ENCODE measurements around the gene CCL14. TPM values are rescaled to one million over a fixed set of nuclear protein-coding genes. Genes with fewer than 3 reads are reported as not detected.

The CCL14 gene
- total and polyA plus RNA-seq, 4 donors = 1.9 to 124 (median 40.2) TPM

DNA sequence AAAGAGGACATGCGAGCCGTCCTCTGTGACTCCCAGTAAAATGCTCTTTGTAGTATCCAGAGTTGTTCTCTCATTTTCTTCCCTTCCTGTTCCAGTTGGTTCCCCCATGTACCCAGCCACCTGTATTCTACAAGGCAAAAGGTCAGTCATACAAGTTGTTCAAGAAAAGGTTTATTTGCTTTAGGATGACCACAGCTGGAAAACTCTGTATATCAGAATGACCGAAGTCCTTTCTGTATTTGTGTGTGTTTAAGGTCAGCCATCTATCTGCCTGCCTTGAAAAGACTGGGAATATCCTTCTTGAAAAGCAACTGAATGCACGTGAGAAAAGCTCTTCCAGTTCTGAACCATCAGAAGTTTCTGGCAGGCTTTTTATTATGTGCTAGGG is 13.6 kb downstream of the CCL14 start:
- Histone ChIP-seq H3K27me3 (ENCODE audit: control insufficient read depth in 4 of 4, insufficient read depth in 4 of 4, low read length in 3 of 4) (no peaks in the 10 kb centered on the region), H3K4me1 (ENCODE audit: control insufficient read depth in 4 of 4, insufficient read depth in 4 of 4, low read length in 3 of 4) (peaks cover 11 to 77% (median 67%) of the 10 kb centered on the region in 4 donors), H3K36me3 (ENCODE audit: control insufficient read depth in 4 of 4, insufficient read depth in 3 of 4, low read depth in 1 of 4, low read length in 3 of 4) (peaks cover 0 to 3% (median 2%) of the 10 kb centered on the region in 4 donors), H3K9ac (ENCODE audit: low read depth in 1 of 2, low read length in 2 of 2) (peak overlapping the region in 1 of 2 donors; percentile 29), H3K4me3 (ENCODE audit: low read depth in 1 of 3, low read length in 3 of 3) (no peak overlapping the region), H3K9me3 (ENCODE audit: control insufficient read depth in 4 of 4, low read length in 3 of 4) (no peaks in the 10 kb centered on the region), H3K27ac (ENCODE audit: low read depth in 1 of 2, low read length in 2 of 2) (peak overlapping the region; percentile 87 to 91)
- WGBS = 43% methylated on average over 4 of the region's 4 CpGs
- DNase-seq (ENCODE audit: low spot score) = no peak
- TF ChIP-seq RAD21 (IDR thresholded peaks at IDR 0.05) (no peak), NR2F2 (IDR thresholded peaks at IDR 0.05) (no peak), RXRA (IDR thresholded peaks at IDR 0.05) (no peak), MAX (IDR thresholded peaks at IDR 0.05) (no peak), ATF3 (IDR thresholded peaks at IDR 0.05) (no peak), HNF4A (conservative IDR thresholded peaks at IDR 0.05) (no peak), FOXA1 (IDR thresholded peaks at IDR 0.05) (no peak)

DNA sequence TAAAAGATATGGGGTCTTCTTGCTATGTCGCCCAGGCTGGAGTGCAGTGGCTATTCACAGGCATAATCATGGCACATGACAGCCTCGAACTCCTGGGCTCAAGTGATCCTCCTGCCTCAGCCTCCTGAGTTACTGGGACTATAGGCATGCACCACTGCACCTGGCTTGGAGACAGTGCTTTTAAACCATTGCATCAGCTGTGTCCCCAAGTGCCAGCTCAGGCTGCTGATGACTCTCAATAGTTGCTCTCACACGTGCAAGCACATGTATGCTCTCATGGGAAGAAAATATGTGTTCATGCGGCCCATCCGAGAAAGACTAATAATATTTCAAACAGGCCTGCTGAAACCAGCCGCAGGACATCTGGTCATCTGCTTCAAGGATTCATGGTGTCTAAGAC is 14.0 kb downstream of the CCL14 start:
- no peak for TF ChIP-seq ATF3 (IDR thresholded peaks at IDR 0.05)
- TF ChIP-seq RAD21 (IDR thresholded peaks at IDR 0.05) = no peak
- no peak for TF ChIP-seq SP1 (IDR thresholded peaks at IDR 0.05)
- TF ChIP-seq, protein P1, sequence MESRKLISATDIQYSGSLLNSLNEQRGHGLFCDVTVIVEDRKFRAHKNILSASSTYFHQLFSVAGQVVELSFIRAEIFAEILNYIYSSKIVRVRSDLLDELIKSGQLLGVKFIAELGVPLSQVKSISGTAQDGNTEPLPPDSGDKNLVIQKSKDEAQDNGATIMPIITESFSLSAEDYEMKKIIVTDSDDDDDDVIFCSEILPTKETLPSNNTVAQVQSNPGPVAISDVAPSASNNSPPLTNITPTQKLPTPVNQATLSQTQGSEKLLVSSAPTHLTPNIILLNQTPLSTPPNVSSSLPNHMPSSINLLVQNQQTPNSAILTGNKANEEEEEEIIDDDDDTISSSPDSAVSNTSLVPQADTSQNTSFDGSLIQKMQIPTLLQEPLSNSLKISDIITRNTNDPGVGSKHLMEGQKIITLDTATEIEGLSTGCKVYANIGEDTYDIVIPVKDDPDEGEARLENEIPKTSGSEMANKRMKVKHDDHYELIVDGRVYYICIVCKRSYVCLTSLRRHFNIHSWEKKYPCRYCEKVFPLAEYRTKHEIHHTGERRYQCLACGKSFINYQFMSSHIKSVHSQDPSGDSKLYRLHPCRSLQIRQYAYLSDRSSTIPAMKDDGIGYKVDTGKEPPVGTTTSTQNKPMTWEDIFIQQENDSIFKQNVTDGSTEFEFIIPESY (IDR thresholded peaks at IDR 0.05) = no peak
- TF ChIP-seq HNF4A (conservative IDR thresholded peaks at IDR 0.05) = no peak
- TF ChIP-seq MAX (IDR thresholded peaks at IDR 0.05) = no peak
- TF ChIP-seq REST (IDR thresholded peaks at IDR 0.05) = no peak
- no peak for TF ChIP-seq EGR1 (IDR thresholded peaks at IDR 0.05; ENCODE audit: low read depth in 2 of 2)
- no peak for TF ChIP-seq JUND (IDR thresholded peaks at IDR 0.05)
- TF ChIP-seq NR2F2 (IDR thresholded peaks at IDR 0.05) = no peak
- WGBS = 72% methylated on average over 6 of the region's 6 CpGs
- peaks cover 0 to 3% (median under 1%) of the 10 kb centered on the region in 4 donors for H3K36me3 ChIP-seq (ENCODE audit: control insufficient read depth in 4 of 4, insufficient read depth in 3 of 4, low read depth in 1 of 4, low read length in 3 of 4)
- no peak for DNase-seq (ENCODE audit: low spot score)
- H3K27me3 ChIP-seq (ENCODE audit: control insufficient read depth in 4 of 4, insufficient read depth in 4 of 4, low read length in 3 of 4) = no peaks in the 10 kb centered on the region
- peak overlapping the region; percentile 87 to 91 for H3K27ac ChIP-seq (ENCODE audit: low read depth in 1 of 2, low read length in 2 of 2)
- H3K4me1 ChIP-seq (ENCODE audit: control insufficient read depth in 4 of 4, insufficient read depth in 4 of 4, low read length in 3 of 4) = peaks cover 11 to 73% (median 64%) of the 10 kb centered on the region in 4 donors
- no peak overlapping the region for H3K4me3 ChIP-seq (ENCODE audit: low read depth in 1 of 3, low read length in 3 of 3)
- no peaks in the 10 kb centered on the region for H3K9me3 ChIP-seq (ENCODE audit: control insufficient read depth in 4 of 4, low read length in 3 of 4)
- peak overlapping the region in 1 of 2 donors; percentile 29 for H3K9ac ChIP-seq (ENCODE audit: low read depth in 1 of 2, low read length in 2 of 2)

Measured in liver (tissue), 9 donors.